ENCODE results near the gene ZNF460. TPM values are rescaled to one million over a fixed set of nuclear protein-coding genes. Genes with fewer than 3 reads are reported as not detected.
"Not testable (repeated sequence)": the region's sequence is repeated elsewhere in the genome, so short reads cannot be mapped to it uniquely, and the experiment has no call there.

Gene ZNF460
- total and polyA plus RNA-seq, 8 donors = 3.7 to 55.3 (median 6.1) TPM

DNA sequence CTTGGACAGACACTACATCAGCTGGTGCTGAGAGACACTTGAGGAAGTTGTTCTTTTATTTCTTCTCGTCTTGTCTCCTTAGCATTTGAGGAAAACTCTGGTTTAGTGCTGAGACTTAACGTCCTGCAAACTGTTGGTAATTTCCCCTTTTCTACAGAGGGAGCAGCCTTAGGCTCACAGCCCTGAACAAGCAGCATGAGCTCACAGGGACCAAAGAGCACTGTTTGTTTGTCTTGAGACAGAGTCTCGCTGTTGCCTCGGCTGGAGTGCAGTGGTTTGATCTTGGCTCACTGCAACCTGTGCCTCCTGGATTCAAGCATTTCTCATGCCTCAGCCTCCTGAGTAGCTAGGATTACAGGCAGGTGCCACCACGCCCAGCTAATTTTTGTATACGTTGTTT lies 34.3 kb upstream of the ZNF460 start:
- ATAC-seq = no peak
- DNase-seq = no peak
- TF ChIP-seq, protein P1, sequence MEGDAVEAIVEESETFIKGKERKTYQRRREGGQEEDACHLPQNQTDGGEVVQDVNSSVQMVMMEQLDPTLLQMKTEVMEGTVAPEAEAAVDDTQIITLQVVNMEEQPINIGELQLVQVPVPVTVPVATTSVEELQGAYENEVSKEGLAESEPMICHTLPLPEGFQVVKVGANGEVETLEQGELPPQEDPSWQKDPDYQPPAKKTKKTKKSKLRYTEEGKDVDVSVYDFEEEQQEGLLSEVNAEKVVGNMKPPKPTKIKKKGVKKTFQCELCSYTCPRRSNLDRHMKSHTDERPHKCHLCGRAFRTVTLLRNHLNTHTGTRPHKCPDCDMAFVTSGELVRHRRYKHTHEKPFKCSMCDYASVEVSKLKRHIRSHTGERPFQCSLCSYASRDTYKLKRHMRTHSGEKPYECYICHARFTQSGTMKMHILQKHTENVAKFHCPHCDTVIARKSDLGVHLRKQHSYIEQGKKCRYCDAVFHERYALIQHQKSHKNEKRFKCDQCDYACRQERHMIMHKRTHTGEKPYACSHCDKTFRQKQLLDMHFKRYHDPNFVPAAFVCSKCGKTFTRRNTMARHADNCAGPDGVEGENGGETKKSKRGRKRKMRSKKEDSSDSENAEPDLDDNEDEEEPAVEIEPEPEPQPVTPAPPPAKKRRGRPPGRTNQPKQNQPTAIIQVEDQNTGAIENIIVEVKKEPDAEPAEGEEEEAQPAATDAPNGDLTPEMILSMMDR (IDR thresholded peaks at IDR 0.05) = no peak
- peaks cover 0 to 64% of the 10 kb centered on the region in 2 donors for H3K36me3 ChIP-seq
- intact Hi-C loops (cut with DNase I) = no loop called here
- H3K4me1 ChIP-seq = peaks cover 9 to 19% of the 10 kb centered on the region in 2 donors
- H3K4me3 ChIP-seq = no peak overlapping the region
- no peak overlapping the region for H3K27ac ChIP-seq
- no peaks in the 10 kb centered on the region for H3K27me3 ChIP-seq
- no peaks in the 10 kb centered on the region for H3K9me3 ChIP-seq

DNA sequence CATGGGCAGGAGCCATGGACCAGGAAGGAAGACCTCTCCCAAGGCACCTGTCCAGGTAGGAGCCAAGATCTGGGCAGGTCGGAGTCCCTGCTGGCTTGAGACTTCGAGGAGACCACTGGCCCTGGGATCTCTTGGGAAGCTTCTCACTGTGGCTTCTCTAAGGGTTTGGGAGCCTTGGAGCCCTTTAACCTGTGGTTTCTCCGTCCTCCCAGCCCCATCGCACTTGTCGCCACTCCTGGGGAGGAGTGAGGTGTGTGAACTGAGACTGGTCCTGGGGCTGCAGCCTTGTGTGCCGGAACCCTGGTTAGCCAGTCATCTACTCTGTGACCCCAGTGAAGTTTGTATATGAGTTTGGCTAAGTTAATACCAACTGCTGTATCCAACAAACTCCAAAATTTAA lies 31.6 kb upstream of the ZNF460 start:
- intact Hi-C loops (cut with DNase I) = no loop called here
- no peak for ATAC-seq
- H3K4me1 ChIP-seq = no peaks in the 10 kb centered on the region
- H3K27ac ChIP-seq = no peak overlapping the region
- H3K9me3 ChIP-seq = no peaks in the 10 kb centered on the region
- no peaks in the 10 kb centered on the region for H3K27me3 ChIP-seq
- TF ChIP-seq, protein P1 (IDR thresholded peaks at IDR 0.05) = no peak
- no peak for DNase-seq
- no peak overlapping the region for H3K4me3 ChIP-seq
- peaks cover 0 to 91% of the 10 kb centered on the region in 2 donors for H3K36me3 ChIP-seq

DNA sequence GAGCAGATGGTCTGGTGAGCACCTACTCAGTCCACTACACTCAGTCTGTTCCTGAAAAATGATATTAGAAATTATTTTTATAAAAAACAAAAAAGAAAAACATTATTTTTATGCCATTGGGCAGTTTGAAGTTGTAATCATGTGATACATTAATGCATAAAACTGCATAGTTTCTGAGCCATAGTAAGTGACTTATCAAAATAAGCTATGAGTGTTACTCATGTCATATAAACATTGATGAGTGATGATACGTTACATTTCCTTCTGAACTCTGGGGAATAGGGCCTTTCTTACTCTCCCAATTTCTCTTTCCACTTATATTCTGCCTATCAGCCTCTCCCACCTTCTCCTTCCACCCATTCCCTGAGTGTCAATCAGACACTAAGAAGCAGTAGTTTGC lies 31.0 kb upstream of the ZNF460 start:
- H3K4me1 ChIP-seq = no peaks in the 10 kb centered on the region
- H3K4me3 ChIP-seq = no peak overlapping the region
- intact Hi-C loops (cut with DNase I) = no loop called here
- peaks cover 0 to 92% of the 10 kb centered on the region in 2 donors for H3K36me3 ChIP-seq
- TF ChIP-seq, protein P1 (IDR thresholded peaks at IDR 0.05) = no peak
- no peak for DNase-seq
- H3K27ac ChIP-seq = no peak overlapping the region
- ATAC-seq = no peak
- no peaks in the 10 kb centered on the region for H3K9me3 ChIP-seq
- H3K27me3 ChIP-seq = no peaks in the 10 kb centered on the region

DNA sequence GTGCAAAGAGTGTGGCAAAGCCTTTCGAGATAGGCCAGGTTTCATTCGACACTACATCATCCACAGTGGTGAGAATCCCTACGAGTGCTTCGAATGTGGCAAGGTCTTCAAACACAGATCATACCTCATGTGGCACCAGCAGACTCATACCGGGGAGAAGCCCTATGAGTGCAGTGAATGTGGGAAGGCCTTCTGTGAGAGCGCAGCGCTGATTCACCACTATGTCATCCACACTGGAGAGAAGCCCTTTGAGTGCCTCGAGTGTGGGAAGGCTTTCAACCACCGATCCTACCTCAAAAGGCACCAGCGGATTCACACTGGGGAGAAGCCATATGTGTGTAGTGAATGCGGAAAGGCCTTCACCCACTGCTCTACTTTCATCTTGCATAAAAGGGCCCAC lies 26.5 kb upstream of the ZNF460 start:
- ATAC-seq; H3K4me1 ChIP-seq; intact Hi-C loops (cut with DNase I); H3K27me3 ChIP-seq; H3K4me3 ChIP-seq; DNase-seq; H3K27ac ChIP-seq; H3K9me3 ChIP-seq: not testable (repeated sequence)
- H3K36me3 ChIP-seq = peaks cover 0 to 58% of the 10 kb centered on the region in 2 donors

DNA sequence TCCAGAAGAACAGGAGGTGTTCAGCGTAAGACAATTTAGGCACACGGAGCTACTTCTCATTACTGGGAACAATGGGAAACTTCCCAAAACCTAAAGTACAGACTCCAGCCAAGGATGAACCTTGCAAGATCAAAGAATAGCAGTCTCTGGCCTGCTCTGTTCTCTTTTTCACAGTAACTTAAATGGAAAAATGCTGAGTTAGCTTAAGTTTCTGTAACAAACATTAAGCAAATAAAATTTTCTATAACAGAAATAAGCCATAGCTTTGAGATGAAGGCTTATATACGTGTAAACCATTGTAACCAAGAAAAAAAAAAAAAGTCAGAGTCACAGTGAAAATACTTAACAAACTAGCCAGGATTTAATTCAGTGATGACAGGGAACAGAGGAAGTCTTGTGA lies 18.2 kb upstream of the ZNF460 start:
- intact Hi-C loops (cut with DNase I) = no loop called here
- TF ChIP-seq, protein P1 (IDR thresholded peaks at IDR 0.05) = no peak

DNA sequence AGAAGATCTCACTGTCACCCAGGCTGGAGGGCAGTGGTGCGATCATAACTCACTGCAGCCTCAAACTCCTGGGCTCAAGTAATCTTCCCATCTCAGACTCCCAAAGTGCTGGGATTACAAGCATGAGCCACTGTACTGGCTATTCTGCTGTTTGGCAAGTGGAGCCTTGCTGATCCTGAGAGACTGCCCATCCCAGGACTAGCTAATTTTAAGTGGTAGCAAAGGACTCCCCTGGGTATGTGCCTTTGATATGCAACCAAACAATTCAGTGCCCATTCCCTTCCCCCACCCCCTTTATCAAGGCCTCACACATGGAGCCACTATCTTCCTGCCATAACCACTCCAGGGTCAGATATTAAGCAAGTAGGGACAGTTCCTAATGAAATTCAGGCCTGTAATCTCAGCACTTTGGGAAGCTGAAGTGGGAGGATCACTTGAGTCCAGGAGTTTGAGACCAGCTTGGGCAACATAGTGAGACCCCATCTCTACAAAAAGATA lies 17.0 kb upstream of the ZNF460 start:
- no peaks in the 10 kb centered on the region for H3K4me1 ChIP-seq
- TF ChIP-seq, protein P1 (IDR thresholded peaks at IDR 0.05) = no peak
- no peak for ATAC-seq

More for the DNA sequence above, 18.2 kb upstream of the ZNF460 start:
- DNase-seq (no peak), ATAC-seq (no peak)
- no peaks in the 10 kb centered on the region for H3K4me1 ChIP-seq
- H3K9me3 ChIP-seq = no peaks in the 10 kb centered on the region
- H3K4me3 ChIP-seq = no peak overlapping the region
- H3K27me3 ChIP-seq = no peaks in the 10 kb centered on the region
- peaks cover 0 to 19% of the 10 kb centered on the region in 2 donors for H3K36me3 ChIP-seq
- no peak overlapping the region for H3K27ac ChIP-seq

More for the DNA sequence above, 17.0 kb upstream of the ZNF460 start:
- Histone ChIP-seq H3K27me3 (no peaks in the 10 kb centered on the region), H3K9me3 (no peaks in the 10 kb centered on the region), H3K36me3 (peaks cover 0 to 19% of the 10 kb centered on the region in 2 donors), H3K4me3 (no peak overlapping the region), H3K27ac (no peak overlapping the region)
- intact Hi-C loops (cut with DNase I) = no loop called here
- DNase-seq = no peak

Measured in left lung (tissue), 10 donors.